Suppressor macrophage (primary cell): ENCODE measurements around the gene CTNNA2.
A peak's percentile ranks its signal among the peaks of the same experiment; 100 is the strongest.
"Not testable (repeated sequence)": the region's sequence is repeated elsewhere in the genome, so short reads cannot be mapped to it uniquely, and the experiment has no call there.

Source experiments
- DNase-seq, 4 experiments: peaks; one replicate each; pipeline ENCODE4 v3.0.0-alpha.2; 2020 to 2022

Gene CTNNA2

DNA sequence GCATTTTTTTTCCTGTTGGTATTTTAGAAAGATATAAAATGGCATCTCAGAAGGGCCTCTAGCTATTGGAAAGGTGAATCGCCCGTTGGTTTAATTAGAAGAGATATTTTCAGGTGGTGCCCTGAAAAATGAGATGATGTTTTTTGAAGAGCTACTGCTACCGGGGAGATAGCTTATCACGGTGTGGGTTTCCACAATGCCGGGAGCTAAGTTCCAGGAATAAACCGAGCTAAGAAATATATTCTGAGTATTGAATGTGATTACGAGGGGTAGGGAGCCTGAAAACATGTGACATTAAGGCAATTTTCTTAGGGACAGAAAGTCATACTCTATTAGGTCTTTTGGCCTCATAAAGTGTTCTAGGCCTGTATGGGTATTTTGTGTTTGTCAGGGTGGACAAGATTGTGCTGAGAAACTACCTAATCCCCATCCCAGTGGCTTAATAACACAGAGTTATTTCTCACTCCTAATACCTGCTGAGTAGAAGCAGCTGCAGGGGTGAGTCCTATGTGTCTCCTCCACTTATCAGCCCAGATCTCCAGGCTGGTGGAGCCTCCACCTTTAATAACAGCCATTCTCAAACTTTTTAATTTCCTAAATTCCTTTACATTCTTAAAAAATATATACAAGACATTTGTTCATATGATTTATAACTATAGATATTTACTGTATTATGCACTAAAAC, 641.5 kb downstream of the CTNNA2 start:
- DNase-seq = no peak

DNA sequence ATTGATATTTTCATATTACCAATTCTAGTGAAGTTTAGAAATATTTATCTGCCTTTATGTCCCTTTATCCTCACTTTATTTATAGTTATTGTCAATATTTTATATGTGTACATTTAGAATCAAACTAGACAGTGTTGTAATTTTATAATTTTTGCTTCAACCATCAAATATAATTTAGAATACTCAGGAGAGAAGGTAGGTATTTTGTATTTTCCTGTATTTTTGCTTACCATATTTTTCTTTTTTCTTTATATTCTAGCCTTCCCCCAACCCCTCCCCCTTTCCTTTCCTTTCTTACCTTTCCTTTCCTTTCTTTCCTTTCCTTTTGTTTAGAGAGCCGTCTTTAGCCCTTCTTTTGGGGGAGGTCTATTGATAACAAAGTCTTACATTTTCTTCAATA, 651.5 kb downstream of the CTNNA2 start:
- no peak for DNase-seq

DNA sequence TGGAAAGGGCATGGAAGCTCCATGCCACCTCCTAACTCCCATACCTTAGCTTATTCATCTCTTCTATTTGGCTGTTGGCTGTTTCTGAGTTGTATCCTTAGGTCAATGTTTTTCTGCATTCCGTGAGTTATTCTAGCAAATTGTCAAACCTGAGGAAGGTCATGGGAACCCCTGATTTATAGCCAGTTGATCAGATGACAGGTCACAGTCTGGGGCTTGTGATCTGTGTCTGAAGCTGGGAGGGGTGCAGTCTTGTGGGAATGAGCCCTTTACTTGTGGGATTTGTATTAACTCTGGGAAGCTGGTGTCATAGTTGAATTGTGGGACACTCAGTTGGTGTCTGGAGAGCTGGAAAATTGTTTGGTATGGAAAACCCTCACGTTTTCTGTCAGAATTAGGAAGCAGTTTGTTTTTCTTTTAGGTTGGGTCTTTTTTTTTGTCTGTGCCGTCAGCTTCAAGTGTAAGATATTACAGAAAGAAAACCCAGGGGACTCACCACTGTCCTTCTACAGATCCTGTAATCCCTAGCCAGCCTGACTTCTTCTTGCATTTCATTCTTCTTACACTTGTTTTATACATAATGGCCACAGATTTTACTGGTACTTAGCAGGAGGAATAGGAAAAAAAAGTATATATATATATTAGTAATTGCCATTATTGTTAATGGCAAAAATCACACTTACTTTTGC, 653.8 kb downstream of the CTNNA2 start:
- no peak for DNase-seq

DNA sequence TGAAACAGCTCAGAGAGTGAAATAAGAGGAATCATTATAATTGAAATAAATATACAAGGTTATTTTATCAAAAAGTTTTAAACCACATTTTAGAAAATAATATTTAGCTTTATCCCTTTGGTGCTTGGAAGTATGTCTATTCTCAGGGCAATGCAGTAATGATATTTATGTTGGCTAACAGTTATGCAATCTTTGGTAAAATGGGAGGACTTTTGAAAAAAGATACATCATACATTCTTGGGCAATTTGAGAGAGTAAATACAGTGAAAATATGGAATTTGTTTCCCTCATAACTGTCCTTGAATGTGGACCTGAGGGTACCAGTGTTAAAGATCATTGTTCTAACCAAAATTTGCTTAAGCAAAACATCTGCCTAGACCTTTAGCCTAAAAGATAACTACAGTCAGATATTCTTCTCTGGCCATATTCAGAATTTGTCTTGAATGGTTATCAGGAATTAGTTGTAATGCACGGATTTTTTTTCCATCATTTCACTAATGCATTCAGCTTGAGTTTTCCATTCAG, 654.5 kb downstream of the CTNNA2 start:
- no peak for DNase-seq

DNA sequence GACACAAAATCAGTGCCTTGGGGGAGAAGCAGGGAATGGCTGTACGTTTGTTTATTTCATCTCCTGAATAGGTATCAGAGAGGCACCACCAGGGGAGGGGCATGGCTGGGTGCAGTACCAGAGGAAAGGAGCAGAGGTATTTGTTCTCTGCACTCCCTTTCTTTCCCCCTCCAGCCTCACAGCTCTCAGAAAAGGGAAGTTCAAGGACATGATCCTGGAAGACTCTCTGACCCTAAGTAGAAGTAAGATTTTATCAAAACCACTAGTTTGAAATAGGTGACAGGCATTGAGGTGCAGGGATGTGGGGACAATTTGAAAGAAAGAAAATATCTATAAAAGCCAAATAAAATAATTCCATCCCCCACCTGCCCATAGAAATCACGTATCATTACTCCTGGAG, 655.2 kb downstream of the CTNNA2 start:
- DNase-seq = no peak

DNA sequence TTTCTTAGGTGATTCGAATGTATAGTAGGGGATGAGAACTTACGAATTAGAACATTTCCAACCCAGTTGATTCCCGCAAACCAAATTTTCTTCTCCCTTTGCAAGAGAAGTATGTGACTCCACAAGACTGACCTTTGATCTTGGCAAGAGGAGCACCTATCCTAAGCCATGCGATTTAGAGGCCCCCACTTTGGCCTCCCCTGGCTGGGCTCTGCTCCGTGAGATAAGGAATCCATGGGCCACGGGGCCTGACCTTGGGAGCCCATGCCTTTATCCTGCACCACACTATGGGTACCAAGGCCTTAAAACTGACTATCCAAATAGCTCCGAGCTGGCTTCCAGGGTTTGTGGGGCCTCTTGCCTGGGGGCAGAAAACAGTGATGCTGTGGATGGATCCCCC, 656.0 kb downstream of the CTNNA2 start:
- no peak for DNase-seq

DNA sequence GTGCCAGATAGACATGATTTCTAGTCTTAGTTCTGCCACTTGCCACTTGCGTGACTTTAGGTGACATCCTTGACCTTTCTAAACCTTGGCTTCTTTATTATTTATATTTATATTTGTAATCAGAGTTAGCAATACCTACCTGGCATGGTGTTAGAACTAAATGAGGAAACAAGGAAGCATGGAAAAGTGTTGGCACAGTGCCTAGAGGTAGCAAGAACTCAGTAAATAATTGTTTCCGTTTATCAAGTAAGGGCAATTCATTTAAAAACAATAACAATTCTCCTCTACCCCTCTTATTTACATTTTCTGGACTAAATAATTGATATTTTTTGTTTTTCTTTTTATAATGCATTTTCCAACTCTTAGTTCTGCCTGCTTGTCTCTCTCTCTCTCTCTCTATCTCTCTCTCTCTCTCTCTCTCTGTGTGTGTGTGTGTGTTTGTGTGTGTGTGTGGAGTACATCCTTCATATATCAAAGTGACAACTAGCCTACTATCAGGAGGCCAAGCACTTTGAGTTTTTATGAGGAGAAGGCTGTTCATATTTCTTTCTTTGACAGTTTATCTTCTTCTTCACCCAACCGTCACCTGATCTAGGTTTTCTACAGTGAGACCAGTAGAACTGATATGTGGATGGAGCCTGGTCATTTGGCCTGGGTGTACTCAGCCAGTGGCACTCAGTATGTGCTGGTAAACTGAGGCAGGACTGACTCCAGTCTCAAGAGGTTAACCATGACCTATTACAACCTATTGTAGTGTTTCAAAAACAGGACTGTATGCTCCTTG, 657.2 kb downstream of the CTNNA2 start:
- DNase-seq = no peak

DNA sequence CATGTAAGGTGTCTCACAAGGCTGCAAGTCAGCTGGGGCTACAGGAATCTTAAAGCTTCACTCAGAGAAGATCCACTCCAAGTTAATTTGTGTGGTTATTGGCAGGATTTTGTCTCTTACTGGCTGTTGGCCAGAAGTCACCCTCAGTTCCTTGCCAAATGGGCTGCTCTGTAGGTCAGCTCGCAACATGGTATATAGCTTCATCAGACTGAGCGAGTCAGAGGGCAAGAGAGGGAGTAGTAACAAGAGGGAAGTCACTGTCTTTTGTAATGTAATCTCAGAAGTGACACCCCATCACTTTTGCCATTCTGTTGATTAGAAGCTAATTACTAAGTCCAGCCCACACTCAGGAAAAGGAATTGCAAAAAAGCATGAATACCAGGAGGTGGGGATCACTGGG, 672.2 kb downstream of the CTNNA2 start:
- DNase-seq = no peak

DNA sequence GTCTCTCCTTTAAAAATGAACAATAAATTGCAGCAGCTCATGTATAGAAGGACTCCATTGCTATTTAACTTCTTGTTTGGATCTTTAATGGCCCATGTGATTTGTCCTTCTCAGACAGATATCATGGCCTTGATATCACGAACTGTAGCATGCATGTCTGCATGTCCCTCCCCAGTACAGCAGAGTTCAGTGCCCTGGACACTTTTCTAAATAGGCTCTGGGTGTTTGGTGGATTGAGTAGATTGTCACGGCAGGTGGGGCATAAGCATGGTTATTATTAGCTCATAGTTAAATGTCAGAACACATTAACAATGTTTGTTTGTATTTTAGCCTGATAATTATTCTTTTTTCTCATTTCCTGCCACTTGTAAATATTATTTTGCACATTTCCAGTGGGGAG, 673.4 kb downstream of the CTNNA2 start:
- DNase-seq = no peak

DNA sequence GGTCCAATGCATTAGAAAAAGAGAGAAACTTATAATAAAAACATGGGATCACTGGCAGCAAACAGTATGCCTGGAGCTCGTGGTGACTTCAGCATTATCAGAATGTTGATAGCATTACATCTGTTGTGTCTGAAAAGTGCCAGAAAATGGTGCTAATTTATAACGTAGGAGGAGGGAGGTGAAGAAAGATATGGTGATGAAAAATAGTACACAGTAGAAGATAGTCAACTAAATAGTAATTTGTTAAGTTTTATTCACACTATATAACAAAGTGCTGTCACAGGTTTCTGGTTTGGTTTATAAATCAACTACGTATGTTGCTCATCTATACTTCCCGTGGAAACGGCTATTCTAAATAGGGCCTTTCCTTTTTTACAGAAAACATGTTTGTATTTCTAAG, 674.3 kb downstream of the CTNNA2 start:
- DNase-seq = no peak

DNA sequence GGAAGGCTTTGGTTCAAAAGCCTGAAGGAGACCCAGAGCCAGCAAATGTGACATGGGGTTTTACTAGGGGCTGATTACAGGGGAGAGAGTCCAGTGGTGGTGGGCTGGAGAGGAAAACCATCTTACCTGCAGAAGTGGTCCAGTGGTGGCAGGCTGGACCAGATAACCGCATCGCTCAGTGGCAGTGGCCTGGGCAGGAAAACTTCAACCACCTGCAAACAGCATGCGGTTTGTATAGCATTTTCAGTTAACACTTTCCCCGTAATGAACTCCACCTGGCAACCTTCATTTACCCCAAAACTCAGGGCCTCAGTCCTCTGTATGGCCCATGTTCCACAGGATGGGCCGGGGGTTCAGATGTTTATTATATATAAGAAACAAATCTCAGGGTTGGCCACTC, 677.3 kb downstream of the CTNNA2 start:
- DNase-seq = no peak

DNA sequence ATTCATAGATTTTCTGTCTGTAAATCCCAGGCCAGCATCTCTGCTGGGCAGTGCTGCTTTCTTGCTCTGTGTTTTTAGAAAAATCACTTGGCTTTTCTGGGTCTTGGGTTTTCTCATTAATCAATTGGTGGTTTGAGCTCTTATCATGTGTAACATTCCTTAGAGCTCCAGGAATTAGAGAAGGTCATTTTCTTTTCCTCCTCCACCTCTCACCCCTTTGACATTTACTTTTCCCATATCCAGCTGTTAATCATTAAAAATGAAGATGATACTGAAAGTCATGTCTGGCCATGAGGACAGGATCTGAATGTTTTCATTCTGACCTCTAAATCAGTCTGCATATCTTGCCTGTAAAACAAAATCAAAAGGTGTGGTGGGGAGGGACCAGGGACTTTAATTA, 680.7 kb downstream of the CTNNA2 start:
- no peak for DNase-seq

DNA sequence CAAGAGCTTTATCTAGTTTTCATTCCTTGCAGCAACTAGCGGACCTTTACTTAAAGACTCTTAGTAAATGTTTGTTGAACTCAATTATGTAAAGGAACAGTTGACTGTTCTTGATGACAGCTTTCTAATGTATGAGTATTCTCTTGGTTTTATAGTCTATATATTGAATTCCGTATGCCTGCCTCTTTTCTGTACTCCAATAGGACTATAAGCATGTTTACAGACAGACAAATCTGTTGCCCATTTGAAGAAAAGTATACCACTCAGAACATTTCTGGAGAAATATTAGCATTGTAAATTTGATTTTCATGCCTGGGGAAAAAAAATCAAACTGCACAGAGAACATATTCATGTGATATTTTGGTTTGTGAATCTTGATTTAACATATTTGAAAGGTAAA, 682.2 kb downstream of the CTNNA2 start:
- no peak for DNase-seq

DNA sequence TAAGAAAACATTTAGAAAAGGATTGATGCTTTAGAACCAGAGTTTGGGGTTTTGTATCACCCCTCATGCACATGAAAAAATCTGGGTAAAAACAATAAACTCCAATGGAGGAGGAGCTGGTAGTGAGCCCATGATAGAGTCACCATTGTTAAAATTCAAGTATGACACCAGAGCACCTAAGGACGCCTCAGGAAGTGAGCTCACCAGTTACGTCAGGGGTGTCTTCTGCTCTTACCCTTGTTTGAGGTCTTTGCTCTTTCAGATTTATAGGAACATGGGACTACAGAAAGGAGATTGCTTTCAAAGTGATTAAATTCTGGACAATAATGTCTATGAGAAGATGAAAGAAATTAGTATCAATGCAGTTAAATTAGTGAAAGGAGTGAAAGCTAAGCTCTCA, 685.2 kb downstream of the CTNNA2 start:
- no peak for DNase-seq

DNA sequence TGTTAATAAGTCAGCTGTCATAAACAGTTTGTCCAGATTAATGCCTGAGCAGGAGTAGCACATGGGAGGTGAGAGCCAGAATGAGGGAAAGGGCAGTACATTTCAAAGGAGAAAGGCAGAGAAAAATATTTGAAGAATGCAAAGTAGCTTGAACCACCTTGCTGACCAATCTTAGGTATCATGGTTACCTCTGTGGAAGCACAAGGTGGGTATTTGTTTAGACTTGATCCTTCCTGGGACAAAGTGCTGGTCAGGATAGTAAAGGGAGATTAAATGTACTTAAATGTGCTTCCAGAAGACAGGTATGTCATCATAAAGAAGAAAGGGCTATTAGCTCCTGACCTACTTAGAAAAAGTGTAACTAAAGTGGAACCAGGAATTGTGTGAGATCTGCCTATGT, 686.7 kb downstream of the CTNNA2 start:
- DNase-seq = no peak

DNA sequence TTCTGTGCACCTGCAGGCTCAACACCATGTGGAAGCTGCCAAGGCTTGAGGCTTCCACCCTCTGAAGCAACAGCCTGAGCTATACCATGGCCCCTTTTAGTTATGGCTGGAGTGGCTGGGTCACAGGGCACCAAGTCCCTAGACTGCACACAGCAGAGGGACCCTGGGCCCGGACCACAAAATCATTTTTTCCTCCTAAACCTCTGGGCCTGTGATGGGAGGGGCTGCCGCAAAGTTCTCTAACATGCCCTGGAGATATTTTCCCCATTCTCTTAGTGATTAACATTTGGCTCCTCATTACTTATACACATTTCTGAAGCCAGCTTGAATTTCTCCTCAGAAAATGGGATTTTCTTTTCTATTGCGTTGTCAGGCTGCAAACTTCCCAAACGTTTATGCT, 691.1 kb downstream of the CTNNA2 start:
- not testable (repeated sequence) for DNase-seq

DNA sequence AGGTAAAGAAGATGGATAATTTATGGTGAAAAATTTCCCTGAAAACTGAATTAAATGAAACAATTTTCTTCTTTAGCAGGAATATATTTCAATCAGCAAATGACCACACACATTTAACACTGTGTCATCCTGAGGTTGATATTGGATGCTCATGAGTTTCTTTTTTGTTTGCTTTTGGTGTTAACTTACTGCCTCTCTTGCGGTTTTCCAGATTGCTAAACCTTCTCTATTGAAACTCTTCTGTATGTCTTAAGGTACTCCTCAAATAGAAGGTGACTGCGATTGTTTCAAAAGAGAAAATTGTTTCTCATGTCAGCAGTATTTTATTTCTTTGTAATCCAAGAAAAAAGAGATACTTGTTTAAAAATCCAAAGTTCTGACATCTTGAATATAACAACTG, 692.6 kb downstream of the CTNNA2 start:
- no peak for DNase-seq

DNA sequence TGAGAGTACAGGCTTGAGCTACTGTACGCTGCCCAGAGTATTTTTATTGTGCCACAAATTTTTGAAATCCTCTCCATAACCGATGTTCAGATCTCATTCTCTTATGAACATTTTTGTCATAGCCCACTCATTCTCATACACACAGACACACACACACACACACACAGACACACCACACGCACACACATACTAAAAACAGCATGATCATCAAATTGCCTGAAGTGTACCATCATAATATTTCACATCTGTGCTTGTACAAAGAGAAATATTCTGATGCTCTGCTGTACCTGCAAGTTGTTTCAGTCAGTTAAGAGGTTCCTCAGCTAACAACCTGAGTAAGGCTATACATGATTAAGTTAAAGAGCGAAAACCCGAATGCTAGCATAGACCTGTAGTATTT, 696.6 kb downstream of the CTNNA2 start:
- DNase-seq = no peak

DNA sequence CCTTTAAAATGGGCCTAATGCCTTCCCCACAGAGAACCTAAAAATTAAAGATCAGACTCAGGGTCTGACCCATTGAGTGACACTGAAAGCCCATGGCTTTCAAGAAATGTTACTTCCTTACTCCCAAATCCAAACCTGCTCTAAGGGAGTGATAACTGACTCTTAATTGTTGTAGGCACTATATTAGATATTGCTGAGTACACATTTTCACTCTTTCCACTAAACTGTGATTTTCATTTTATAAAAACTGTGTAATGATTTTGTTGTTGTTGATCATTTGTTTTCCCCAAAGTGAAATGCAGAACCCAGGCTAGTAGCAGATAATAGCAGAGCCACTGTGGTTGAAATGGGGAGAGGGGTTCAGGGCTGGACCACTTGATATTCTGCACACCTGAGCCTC, 704.6 kb downstream of the CTNNA2 start:
- DNase-seq = no peak

DNA sequence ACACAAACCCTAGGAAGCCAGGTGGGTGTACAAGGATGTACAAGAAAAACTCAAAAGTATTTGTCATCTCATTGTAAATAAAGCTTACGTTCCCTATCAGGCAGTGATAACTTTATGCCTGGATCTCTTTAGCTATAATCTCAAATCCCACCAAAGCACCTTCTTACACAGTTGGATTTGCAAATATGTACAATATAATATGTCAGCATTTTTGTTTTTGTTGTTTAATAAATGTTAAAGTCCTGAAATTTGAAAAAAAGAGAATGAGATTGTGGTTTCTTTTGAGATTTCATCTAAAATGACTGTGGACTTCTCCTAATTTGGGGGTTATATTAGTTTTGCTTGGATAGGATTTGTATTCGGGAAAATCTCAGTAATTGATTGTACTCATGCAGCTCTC, 709.8 kb downstream of the CTNNA2 start:
- no peak for DNase-seq

DNA sequence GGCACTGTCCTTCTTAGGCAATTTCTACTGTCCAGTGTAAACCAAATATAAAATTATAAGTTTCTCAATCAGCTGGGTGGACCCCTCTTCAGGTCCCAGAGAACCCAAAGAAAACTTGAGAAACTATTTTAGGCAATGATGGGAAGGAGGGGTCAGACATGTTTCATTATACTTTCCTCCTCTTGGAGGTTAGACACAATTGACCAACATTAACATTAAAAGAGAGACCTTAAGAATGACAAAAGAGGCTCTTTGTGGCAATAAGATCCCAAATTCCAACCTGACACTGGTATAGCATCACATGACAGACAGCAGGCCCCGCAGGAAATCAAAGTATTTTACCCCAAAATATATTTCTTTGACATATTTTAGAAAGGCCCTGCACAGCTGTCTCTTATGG, 718.6 kb downstream of the CTNNA2 start:
- DNase-seq = no peak

DNA sequence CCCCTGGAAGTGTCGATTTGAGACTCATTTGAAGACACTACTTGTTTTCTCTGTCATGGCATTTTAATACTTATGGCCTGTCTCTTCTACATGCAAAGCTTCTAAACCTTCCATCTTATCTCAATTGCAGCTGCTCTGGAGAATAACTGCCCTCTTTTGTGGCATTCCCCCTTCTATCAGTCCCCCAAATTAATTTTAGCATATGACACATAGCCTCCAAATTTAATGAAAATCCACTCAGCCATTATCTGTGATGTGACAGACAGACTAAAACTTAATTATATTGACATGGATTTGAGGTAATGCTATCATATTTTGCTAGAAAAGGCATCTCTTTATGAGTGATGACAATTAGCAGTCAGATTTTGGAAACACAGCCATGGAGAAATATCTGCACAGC, 720.5 kb downstream of the CTNNA2 start:
- DNase-seq = no peak

DNA sequence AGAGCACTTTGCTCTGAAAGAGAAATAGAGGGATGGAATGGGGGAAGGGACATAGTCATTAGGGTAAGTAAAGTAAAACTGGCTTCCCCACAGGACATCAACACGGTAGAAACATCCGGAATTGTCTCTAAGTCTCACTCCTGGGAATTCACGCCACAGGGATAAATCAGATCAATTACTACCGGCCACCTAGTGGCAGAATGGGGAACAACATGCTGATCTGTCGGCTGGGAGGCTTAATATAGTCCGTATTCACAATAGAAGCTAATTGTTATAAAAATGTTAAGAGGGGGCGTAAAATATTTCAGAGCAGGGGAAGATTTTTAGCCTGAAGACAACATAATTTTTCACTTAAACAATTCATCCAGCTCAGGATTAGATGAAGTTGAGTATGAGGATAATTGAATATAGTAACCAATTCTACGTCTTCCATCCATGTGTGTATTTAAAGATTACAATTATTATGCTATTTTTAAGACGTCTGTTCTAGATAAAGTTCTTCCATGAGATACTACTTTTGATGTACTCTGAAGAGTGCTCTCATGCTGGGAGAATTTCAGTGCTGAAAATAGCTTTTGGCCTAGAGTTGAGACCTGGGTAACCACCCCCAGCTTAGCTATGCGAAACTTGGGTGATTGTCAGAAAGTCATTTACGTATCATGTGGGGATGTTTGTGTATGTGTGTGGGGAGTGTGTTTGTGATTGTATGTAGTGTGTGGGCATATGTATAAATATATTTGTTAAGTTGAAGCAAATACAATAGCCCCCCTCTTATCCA, 726.0 kb downstream of the CTNNA2 start:
- peak; percentile 27 to 59 (median 33) for DNase-seq
